GM18499 (cell line): ENCODE data around the gene DONSON.

Experiments
- ATAC-seq: cut with Tn5 transposase; IDR thresholded peaks from one replicate; pipeline ENCODE4 v1.9.1; 2021; ENCODE audit warnings: moderate number of reproducible peaks; ENCODE audit not compliant: insufficient read depth, unreplicated experiment

DONSON gene

GRCh38 chr21:33543505-33544129 is 44.9 kb downstream of the DONSON start:
- ATAC-seq, result no peak

GRCh38 chr21:33542640-33543504 is 45.6 kb downstream of the DONSON start, which contains the start of gene SON:
Gene SON, plus strand, starts transcription at chr21:33543038. Its CDS starts 55 bp downstream, at chr21:33543093.
- ATAC-seq, result peak; percentile 76

DNA sequence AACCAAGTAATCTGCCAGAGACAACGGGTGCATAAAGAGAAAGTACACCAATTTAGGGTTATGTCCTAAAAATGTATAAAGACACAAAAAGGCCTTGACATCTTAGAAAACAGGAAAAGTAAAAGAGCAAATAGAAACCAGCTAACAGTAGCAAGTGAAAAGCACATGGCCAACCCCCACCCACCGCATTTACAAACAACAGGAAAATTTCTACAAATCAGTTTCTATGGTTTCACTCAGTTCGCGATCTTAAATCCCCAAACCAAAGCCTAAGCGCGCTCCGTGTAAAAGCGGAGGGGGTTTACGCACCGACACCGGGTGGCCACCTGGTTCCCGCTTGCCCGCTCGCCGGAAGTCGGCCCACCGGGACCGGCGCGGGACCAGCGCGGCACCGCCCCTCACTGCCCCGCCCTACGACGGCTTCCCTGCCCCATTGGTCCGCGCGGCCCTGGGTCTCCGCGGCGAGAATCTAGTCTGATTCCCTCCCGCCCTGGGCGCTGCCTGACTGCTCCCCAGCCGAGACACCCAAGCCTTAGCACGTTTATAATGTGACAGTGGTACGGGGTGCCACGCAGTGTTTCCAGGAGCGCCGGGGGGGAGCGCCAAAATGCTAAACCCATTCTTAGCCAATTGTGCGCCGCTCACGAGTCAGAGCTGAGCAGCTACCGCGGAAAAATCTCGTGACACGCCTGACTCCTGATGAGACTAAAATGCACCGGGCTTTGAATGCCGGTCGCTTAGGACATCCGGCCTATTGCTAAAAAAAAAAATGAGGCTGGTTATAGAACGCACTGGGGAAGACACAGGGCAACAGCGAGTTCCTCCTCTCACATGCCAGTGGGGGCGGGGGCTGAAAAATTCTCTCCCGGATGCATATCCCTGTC is 46.5 kb downstream of the DONSON start, which contains the start of gene GART:
TSS of gene GART (minus strand) at position 362 of the 884 bp plus-strand sequence. CDS start 2,802 bp downstream, outside the sequence.
- peak; percentile 16 for ATAC-seq

GRCh38 chr21:33541105-33541711 is 47.3 kb downstream of the DONSON start:
- ATAC-seq, result no peak

- no peak for ATAC-seq
Measured at GRCh38 chr21:33540711-33541104, 47.8 kb downstream of the DONSON start.

DNA sequence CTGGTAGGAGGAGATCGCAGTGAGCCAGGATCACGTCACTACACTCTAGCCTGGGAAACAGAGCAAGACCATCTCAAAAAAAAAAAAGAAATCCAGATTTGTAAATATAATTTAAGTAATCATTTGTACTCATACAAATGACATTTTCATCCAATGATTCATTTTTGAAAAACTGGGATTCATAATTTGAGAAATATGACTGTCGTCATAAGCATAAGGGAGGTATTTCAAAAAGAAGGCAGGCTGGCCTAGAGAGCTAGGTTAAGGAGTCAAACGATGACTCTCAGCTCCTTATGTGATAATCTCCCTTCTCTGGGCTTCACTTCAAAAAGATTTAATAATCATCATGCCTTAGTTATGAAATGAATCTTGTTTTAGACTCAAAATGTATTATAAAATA is 48.9 kb downstream of the DONSON start:
- ATAC-seq, result no peak

- ATAC-seq, result no peak
Measured at GRCh38 chr21:33537212-33537611, 51.3 kb downstream of the DONSON start.

DNA sequence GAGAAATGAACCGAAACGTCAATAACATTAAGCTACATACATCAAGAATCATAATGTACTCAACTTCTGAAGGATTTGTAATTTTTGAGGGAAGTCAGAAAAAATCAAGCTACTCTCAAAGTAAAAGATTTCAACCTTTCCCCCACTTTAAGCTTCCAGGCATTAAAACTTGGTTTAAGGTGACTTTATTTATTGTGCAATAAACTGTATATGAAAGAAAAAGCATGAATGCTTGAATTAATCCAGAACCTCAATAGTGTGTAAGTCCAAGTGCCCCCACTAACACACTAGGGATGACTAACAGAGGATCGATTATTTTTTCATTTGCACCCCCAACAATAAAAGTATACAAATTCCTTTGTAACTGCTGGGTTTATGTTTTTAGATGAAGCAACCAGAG is 57.5 kb downstream of the DONSON start:
- no peak for ATAC-seq
